Suppressor macrophage treated with lipopolysaccharide for 4 hours (primary cell): Measurements from ENCODE around the gene THEM5.
"Not testable (repeated sequence)": the region's sequence is repeated elsewhere in the genome, so short reads cannot be mapped to it uniquely, and the experiment has no call there.

Source experiments
- DNase-seq: peaks from one replicate; pipeline ENCODE4 v3.0.0-alpha.2; 2020

THEM5 gene

GRCh38 chr1:151867321-151867720, 13.8 kb upstream of the THEM5 start:
- DNase-seq, result peak; percentile 25

DNA sequence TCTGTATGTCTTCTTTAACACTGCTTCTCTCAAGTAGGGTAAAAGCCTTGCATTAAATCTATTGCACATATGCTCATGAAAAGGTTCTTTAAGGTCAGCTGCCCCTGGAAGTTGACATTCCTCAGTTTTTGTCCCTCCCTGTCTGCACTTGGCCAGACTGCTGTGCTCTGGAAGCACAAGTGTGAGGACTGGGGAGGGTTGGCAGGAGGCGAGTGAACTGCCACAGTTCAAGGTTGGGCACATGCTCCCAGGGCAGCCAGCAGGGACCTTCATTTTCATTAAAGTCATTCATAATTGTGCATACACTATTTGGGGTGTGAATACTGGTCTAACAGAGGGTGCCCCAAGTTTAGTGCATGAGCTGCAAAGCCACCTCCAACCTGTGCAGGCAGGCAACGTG, 10.9 kb upstream of the THEM5 start:
- no peak for DNase-seq

- DNase-seq, result no peak
These were observed 9.1 kb upstream of the THEM5 start for GRCh38 chr1:151862604-151863003.

DNA sequence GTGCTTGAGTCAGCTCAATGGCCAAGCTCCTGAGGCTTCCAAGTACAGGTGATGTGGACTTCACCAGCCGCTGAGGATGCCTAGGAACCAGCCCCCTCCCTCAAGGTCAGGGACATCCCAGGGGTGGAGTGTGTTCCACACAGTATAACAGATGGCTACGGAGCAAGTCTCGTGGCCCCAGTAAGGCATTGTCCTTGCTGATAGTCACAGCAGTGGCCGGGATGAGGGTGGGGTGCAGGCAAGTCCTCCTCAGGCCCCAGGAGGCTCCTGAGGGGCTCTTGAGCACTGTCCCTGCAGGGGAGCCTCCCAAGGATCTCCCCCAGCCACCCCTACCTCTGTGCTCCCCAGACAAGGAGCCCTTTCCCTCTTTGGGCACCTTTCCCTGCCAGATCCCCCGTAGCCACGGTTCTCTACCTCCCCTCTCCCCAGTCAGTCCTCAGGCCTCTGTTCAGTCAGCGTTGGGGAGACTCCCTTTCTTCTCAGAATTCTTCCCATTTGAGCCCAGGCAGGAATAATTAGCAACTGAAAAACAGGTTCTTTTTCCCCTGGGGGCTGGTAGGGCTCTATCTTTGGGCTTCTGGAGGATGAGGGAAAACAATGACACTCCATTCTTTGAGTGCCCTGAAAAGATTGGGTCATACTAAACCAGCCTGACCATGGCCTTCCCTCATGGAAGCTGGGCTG, 7.1 kb upstream of the THEM5 start:
- DNase-seq, result no peak

- peak; percentile 35 for DNase-seq
These were observed 6.4 kb upstream of the THEM5 start for GRCh38 chr1:151859891-151860293.

- DNase-seq, result no peak
These were observed 5.6 kb upstream of the THEM5 start for GRCh38 chr1:151858886-151859665.

DNA sequence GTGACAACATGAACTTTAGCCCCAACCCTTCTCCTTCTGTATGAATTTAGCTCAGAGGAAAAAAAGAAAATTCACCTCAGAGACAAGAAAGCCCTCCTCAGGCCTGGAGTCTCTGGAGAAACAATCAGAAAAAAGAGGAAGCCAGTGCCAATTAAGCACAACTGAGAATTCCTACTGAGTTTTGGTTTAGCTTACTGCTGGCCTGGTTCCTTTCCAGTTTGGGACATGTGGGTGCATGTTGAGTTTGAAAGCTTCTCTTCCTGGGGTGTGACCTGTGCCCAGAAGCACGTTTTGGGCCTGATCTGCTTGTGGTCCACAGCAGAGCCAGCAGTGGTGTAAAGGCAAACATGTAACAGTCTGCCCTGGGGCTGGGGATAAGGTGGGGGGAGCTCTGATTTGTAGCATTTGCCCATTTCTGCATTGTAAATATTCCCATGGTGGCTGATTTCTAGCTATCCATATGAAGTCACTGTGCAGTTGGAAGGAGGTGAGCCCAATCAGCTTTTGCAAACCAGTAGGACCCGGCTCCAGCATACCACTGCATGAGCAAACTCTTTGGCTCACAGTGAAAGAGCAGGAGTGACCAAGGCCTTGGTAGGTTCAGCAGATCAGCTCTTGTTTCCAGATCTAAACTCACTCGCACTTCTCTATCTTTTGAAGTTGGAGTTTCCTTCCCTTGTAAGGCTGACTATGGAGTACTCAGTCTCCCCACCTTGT, 4.7 kb upstream of the THEM5 start:
- no peak for DNase-seq

- no peak for DNase-seq
These were observed 2.4 kb upstream of the THEM5 start for GRCh38 chr1:151855933-151856332.

DNA sequence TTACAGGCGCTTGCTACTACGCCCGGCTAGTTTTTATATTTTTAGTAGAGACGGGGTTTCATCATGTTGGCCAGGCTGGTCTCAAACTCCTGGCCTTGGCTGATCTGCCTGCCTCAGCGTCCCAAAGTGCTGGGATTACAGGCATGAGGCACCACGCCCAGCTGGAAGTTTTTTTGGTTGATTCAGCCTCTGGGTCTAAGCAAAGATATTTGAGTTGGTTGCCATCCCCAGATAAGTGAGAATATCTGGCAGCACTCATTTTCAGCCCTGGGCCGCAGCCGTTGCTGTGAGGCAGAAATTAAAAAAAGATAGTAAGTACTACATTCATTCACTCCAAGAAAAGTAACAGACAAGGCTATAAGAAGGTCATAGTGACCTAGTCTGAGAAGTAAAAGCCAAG, 2.0 kb upstream of the THEM5 start:
- not testable (repeated sequence) for DNase-seq

DNA sequence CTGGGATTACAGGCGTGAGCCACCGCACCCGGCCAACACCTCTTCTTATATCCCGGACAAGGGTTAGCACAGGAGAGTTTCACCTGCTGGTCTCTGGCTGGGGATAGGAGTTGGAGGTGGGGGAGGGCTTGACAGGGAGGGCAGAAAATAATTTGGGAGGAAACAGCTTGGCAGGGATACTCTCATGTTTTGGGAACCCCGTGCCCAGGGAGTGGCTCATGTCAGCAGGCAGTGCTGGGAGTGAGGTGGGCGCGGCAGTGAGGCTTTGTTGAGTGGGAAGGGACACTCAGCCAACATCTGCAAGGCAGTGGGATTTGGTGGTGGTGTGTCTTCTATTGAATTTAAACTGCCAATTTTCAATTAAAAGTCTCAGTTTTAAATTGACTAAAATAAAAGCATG, 1.1 kb upstream of the THEM5 start:
- no peak for DNase-seq

DNA sequence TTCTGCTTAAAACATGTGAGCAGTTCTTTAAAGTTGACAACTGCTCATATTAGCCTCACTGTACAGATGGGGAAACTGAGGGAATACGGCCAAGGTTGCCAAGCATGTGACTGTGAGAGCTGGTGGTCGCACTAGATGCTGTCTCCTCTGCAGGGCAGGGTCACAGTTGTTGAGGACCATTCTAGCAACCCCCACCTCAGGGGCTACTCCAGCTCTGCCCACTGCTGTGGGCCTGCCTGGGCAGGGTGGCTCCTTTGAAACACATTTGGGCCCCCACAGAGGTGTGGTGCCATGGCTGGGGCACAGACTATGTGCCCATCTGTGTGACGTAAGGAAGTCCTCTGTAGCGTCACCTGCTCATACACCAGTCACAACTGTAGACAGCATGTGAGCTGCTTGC, 779 bp downstream of the THEM5 start:
- no peak for DNase-seq

GRCh38 chr1:151851886-151852285, 1.6 kb downstream of the THEM5 start:
- DNase-seq, result no peak

DNA sequence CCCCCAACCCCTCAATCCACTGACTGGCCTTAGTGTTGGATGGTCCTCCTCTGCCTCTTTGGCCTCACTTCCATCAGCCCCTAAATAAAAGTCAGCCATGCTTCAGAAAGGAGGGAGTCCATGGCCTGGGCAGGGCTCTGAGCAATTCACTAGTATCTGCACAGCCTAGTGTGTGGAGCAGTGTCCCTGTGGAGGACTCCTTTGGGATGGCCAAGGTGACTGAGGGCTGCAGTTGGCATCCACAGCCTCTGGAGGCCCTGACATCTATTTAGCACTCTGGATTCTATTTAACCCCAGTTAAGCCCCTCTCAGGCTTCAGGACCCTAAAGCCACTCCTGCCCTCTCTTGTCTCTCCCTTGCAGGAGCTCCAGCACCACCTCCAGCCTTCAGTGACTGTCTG, 3.6 kb downstream of the THEM5 start:
- no peak for DNase-seq

- no peak for DNase-seq
These were observed 4.4 kb downstream of the THEM5 start for GRCh38 chr1:151849126-151849525.

DNA sequence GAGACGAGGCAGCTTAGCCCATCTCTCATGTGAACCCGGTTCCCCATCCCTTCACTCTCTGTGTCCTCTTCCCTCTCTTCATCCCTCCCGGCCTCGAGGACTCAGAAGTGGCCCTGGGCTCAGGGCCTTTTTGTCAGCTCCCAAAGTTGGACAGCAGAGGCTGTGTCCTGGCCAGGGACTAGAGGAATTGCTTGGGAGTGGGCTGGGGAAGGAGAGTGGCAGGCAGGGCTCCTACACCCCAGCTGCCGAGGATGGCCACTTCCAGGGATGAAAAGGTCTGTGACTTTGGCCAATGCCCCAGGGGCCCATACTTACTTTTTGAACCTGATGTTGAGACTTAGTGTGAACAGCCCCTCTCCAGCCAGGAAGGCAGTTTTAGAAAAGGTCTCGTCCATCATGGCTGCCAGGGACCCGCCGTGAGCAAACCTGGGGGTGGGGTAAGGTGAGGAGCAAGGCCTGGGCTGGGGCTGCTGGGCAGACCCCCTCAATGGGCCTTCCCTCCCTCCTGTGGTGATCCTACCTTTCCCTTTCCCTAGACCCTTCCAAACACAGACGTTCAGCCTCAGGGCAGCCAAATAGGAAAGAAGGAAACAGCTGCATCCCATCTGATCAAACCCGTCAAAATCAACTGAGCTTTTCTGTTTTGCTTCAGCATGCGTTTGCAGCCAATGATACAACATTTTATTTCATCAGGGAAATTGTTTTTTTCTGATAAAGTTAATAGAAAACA, 5.5 kb downstream of the THEM5 start:
- DNase-seq, result no peak

- no peak for DNase-seq
These were observed 6.8 kb downstream of the THEM5 start for GRCh38 chr1:151846686-151847237.

- DNase-seq, result peak; percentile 53
These were observed 7.4 kb downstream of the THEM5 start for GRCh38 chr1:151846062-151846568.

DNA sequence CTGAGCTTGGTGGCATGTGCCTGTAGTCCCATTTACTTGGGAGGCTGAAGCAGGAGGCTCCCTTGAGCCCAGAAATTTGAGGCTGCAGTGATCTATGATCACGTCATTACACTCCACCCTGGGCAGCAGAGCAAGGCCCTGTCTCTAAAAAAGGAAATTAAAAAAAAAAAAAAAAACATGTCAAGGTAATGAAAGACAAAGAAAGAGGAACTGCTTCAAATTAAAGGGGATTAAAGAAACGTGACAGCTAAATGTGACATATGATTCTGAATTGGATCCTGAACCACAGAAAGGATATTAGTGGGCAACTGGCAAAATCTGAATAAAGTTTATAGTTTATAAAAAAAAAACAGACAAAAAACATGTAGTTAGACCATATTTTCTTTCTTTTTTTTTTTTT, 10.1 kb downstream of the THEM5 start:
- no peak for DNase-seq

DNA sequence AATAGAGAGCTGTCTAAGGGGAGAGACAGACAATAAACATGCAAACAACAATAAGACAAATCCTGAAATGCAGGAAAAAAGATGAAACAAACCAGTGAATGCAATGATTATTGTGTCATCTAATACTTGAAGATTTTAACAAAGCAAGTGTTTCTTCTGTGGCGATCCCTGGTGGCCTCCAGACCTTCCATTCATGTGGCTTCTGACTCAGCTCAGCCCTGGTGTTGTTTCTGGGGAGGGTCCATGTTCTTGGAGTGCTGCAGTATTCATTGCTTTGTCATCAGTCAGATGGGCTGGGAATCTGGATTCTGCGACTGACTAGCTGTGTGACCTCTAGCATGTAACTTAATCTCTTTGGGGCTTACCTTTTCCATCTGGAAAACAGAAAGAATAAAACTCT, 12.4 kb downstream of the THEM5 start:
- DNase-seq, result no peak

DNA sequence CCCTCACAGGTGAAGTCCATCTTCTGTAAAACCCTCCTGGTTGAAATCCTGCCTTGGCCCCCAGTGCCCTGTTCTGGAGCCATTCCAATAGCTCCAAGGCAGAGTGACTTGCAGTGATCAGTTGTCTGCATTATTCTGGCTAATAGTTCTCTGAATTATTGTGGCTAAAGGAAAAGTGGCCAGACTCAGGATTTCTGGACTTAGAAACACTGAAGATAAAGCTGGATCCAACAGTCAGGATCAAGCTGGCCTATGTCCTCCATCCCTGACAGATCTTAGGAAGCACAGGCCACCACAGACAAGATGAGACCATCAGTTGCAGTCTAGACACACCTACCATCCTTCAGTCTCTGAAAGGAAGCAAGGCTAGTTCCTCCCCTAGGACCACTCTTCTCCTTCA, 13.1 kb downstream of the THEM5 start:
- DNase-seq, result no peak

- DNase-seq, result no peak
These were observed 13.8 kb downstream of the THEM5 start, which contains the start of gene C2CD4D for GRCh38 chr1:151839457-151840403. TSS of gene C2CD4D (minus strand) at chr1:151839820. CDS start at chr1:151838989, 831 bp downstream.

GRCh38 chr1:151839082-151839412, 14.5 kb downstream of the THEM5 start:
- DNase-seq, result no peak
